IMR-90 (cell line): ENCODE results near the gene ISG20L2. TPM values are rescaled to one million over a fixed set of nuclear protein-coding genes. Genes with fewer than 3 reads are reported as not detected.

Experiments used
- ATAC-seq: fragments of 200-7000 bp; cut with Tn5 transposase; 2 replicates; pipeline ENCODE4 v1.9.1; 2020; ENCODE audit warnings: low read depth, mild to moderate bottlenecking, moderate library complexity
- BruUV-seq: library from RNA; stranded (reverse); fragments of 400-500 nt; replicated peaks from 2 replicates; lab custom pipeline; 2021; lab: Mats Ljungman, UMichigan
- CTCF ChIA-PET: fragments of 300-600 bp; formaldehyde crosslinking; extraction: SDS; loops from one replicate; lab custom pipeline; 2021; ENCODE audit warnings: antibody characterized with exemption; lab: Yijun Ruan, JAX
- POLR2A ChIA-PET: fragments of 300-600 bp; sonication (Branson Sonifier 250); formaldehyde crosslinking; loops from one replicate; lab custom pipeline; 2022; ENCODE audit warnings: antibody characterized with exemption; ENCODE audit not compliant: unreplicated experiment; lab: Charles Lee
- DNase-seq: peaks from one replicate; pipeline ENCODE4 v3.0.0; 2013
- H2AFZ ChIP-seq: replicated peaks from 2 replicates; pipeline ENCODE3; 2013; ENCODE audit warnings: low read length, mild to moderate bottlenecking; ENCODE audit not compliant: poor library complexity
- H2AK5ac ChIP-seq: 2 replicates; pipeline ENCODE4 v1.6.1; 2013; ENCODE audit warnings: low read depth, low read length, inconsistent platforms
- H2AK9ac ChIP-seq: replicated peaks from 2 replicates; pipeline ENCODE3; 2013; ENCODE audit warnings: mild to moderate bottlenecking, low read depth, low read length, moderate library complexity; ENCODE audit not compliant: poor library complexity
- H2BK120ac ChIP-seq: 2 replicates; pipeline ENCODE4 v1.6.1; 2013; ENCODE audit warnings: low read depth, low read length, inconsistent platforms
- H2BK15ac ChIP-seq: 3 replicates; pipeline ENCODE4 v1.6.1; 2013; ENCODE audit warnings: low read depth, low read length, inconsistent platforms
- H2BK20ac ChIP-seq: 2 replicates; pipeline ENCODE4 v1.6.1; 2013; ENCODE audit warnings: low read depth, mild to moderate bottlenecking, inconsistent platforms, low read length, moderate library complexity
- H2BK5ac ChIP-seq: 2 replicates; pipeline ENCODE4 v1.6.1; 2013; ENCODE audit warnings: mild to moderate bottlenecking, low read depth, low read length, inconsistent platforms; ENCODE audit not compliant: poor library complexity, severe bottlenecking
- H3K14ac ChIP-seq: replicated peaks from 2 replicates; pipeline ENCODE4 v1.6.1; 2013; ENCODE audit warnings: low read depth, low read length, inconsistent platforms
- H3K18ac ChIP-seq: 2 replicates; pipeline ENCODE4 v1.6.1; 2013; ENCODE audit warnings: low read depth, low read length, control low read depth
- H3K23ac ChIP-seq: 2 replicates; pipeline ENCODE4 v1.6.1; 2013; ENCODE audit warnings: low read depth, low read length, inconsistent platforms
- H3K27ac ChIP-seq: 2 replicates; pipeline ENCODE4 v1.5.1; 2013; ENCODE audit warnings: mild to moderate bottlenecking, control low read depth, low read length; ENCODE audit not compliant: insufficient read depth
- H3K27me3 ChIP-seq: 2 replicates; pipeline ENCODE4 v1.6.1; 2013; ENCODE audit warnings: low read length; ENCODE audit not compliant: control insufficient read depth, insufficient read depth
- H3K36me3 ChIP-seq: 2 replicates; pipeline ENCODE4 v1.6.1; 2013; ENCODE audit warnings: low read length, mixed read lengths; ENCODE audit not compliant: control insufficient read depth, insufficient read depth
- H3K4ac ChIP-seq: 2 replicates; pipeline ENCODE4 v1.6.1; 2013; ENCODE audit warnings: low read depth, low read length, inconsistent platforms
- H3K4me1 ChIP-seq: 2 replicates; pipeline ENCODE4 v1.6.1; 2013; ENCODE audit warnings: low read length, mixed read lengths; ENCODE audit not compliant: control insufficient read depth, insufficient read depth
- H3K4me2 ChIP-seq: 2 replicates; pipeline ENCODE4 v1.6.1; 2013; ENCODE audit warnings: low read depth, mild to moderate bottlenecking, control low read depth, low read length, moderate library complexity
- H3K4me3 ChIP-seq: 2 replicates; pipeline ENCODE4 v1.5.1; 2013; ENCODE audit warnings: low read depth, mild to moderate bottlenecking, control low read depth, low read length, moderate library complexity; ENCODE audit not compliant: insufficient read depth
- H3K56ac ChIP-seq: 2 replicates; pipeline ENCODE4 v1.6.1; 2013; ENCODE audit warnings: low read length, inconsistent platforms; ENCODE audit not compliant: insufficient read depth; ENCODE audit errors: extremely low read depth
- H3K79me1 ChIP-seq, 2 experiments: 2 replicates each; pipeline ENCODE4 v1.6.1; 2013; ENCODE audit warnings: low read length in 2 of 2, inconsistent platforms in 1 of 2, low read depth in 1 of 2
- H3K9ac ChIP-seq: 2 replicates; pipeline ENCODE4 v1.6.1; 2013; ENCODE audit warnings: low read depth, low read length, control low read depth
- H3K9me1 ChIP-seq: 2 replicates; pipeline ENCODE4 v1.6.1; 2013; ENCODE audit warnings: low read length, inconsistent platforms; ENCODE audit not compliant: insufficient read depth
- H3K9me3 ChIP-seq: 2 replicates; pipeline ENCODE4 v1.6.1; 2013; ENCODE audit warnings: low read length; ENCODE audit not compliant: control insufficient read depth, insufficient read depth
- H4K20me1 ChIP-seq: 2 replicates; pipeline ENCODE4 v1.6.1; 2013; ENCODE audit warnings: low read length, inconsistent platforms; ENCODE audit not compliant: insufficient read depth
- H4K5ac ChIP-seq: 2 replicates; pipeline ENCODE4 v1.6.1; 2013; ENCODE audit warnings: mild to moderate bottlenecking, low read depth, low read length, control low read depth
- H4K8ac ChIP-seq, 2 experiments: 2 replicates each; pipeline ENCODE4 v1.6.1; 2013; ENCODE audit warnings: low read depth in 2 of 2, low read length in 2 of 2, control low read depth in 1 of 2, inconsistent platforms in 1 of 2
- H4K91ac ChIP-seq: 2 replicates; pipeline ENCODE4 v1.6.1; 2013; ENCODE audit warnings: low read depth, low read length, inconsistent platforms; ENCODE audit not compliant: insufficient read depth
- BHLHE40 ChIP-seq: fragments of 150-350 bp; IDR thresholded peaks from 2 replicates; pipeline ENCODE4 v1.6.1; 2016; ENCODE audit warnings: mild to moderate bottlenecking, low read depth, low read length
- CEBPB ChIP-seq: IDR thresholded peaks from 2 replicates; pipeline ENCODE4 v1.6.1; 2012; ENCODE audit warnings: low read depth, low read length, improper control_type of control experiment
- CHD1 ChIP-seq: IDR thresholded peaks from 2 replicates; pipeline ENCODE4 v1.6.1; 2012; ENCODE audit warnings: low read depth, low read length, improper control_type of control experiment
- CTCF ChIP-seq: conservative IDR thresholded peaks from 2 replicates; pipeline ENCODE4 v1.5.1; 2012; ENCODE audit warnings: mild to moderate bottlenecking, low read depth, low read length, improper control_type of control experiment
- FOS ChIP-seq: fragments of 150-350 bp; IDR thresholded peaks from 2 replicates; pipeline ENCODE4 v1.6.1; 2016; ENCODE audit warnings: low read depth, low read length
- MAFK ChIP-seq: IDR thresholded peaks from 2 replicates; pipeline ENCODE4 v1.6.1; 2012; ENCODE audit warnings: low read depth, low read length, improper control_type of control experiment
- MAZ ChIP-seq: IDR thresholded peaks from 2 replicates; pipeline ENCODE4 v1.6.1; 2012; ENCODE audit warnings: low read depth, mild to moderate bottlenecking, low read length, improper control_type of control experiment, moderate library complexity, borderline replicate concordance
- MXI1 ChIP-seq: IDR thresholded peaks from 2 replicates; pipeline ENCODE4 v1.6.1; 2012; ENCODE audit warnings: low read depth, mild to moderate bottlenecking, low read length, moderate library complexity, borderline replicate concordance
- NFE2L2 ChIP-seq: fragments of 150-350 bp; IDR thresholded peaks from 2 replicates; pipeline ENCODE4 v1.6.1; 2016; ENCODE audit warnings: low read depth, mild to moderate bottlenecking, low read length
- POLR2A ChIP-seq: IDR thresholded peaks from 2 replicates; pipeline ENCODE4 v1.6.1; 2012; ENCODE audit warnings: mild to moderate bottlenecking, low read depth, low read length
- RAD21 ChIP-seq: IDR thresholded peaks from 2 replicates; pipeline ENCODE4 v1.6.1; 2012; ENCODE audit warnings: low read length, improper control_type of control experiment
- RCOR1 ChIP-seq: IDR thresholded peaks from 2 replicates; pipeline ENCODE4 v1.6.1; 2012; ENCODE audit warnings: mild to moderate bottlenecking, low read length, improper control_type of control experiment; ENCODE audit not compliant: insufficient replicate concordance
- RFX5 ChIP-seq: IDR thresholded peaks from 2 replicates; pipeline ENCODE4 v1.8.0; 2012; ENCODE audit warnings: low read depth, mild to moderate bottlenecking, low read length, moderate library complexity
- SMC3 ChIP-seq: fragments of 150-350 bp; IDR thresholded peaks from 2 replicates; pipeline ENCODE4 v1.6.1; 2016; ENCODE audit warnings: low read depth, mild to moderate bottlenecking, antibody characterized with exemption, low read length, moderate library complexity
- WGBS, 2 experiments: methylation state at CpG; one replicate each; pipeline versions ENCODE4 v1.1.5 to v1.1.7; 2013; ENCODE audit warnings: missing lambda C conversion rate in 2 of 2; ENCODE audit not compliant: insufficient read length in 1 of 2; ENCODE audit errors: extremely low coverage in 2 of 2; 5-methylcytosine and 5-hydroxymethylcytosine counted together
- dilution Hi-C: fragments of 300-500 bp; cut with HindIII; formaldehyde crosslinking; loops from one replicate; pipeline ENCODE4 v1.14.3; 2018; ENCODE audit warnings: low sequenced_read_pairs; ENCODE audit not compliant: unreplicated experiment
- in situ Hi-C: fragments of 300-500 bp; cut with MboI; formaldehyde crosslinking; loops from 3 replicates; pipeline ENCODE4 v1.14.3; 2019; ENCODE audit warnings: low sequenced_read_pairs, inconsistent platforms, mixed read lengths
- intact Hi-C: fragments of 100-400 bp; cut with micrococcal nuclease; formaldehyde crosslinking; loops from 2 replicates; pipeline ENCODE4 v1.10.0; 2022
- polyA plus RNA-seq, 3 experiments: library from polyadenylated mRNA; depleted of rRNA; stranded (reverse); fragments of >200 nt; gene quantifications; 2 replicates each; pipeline ENCODE4 v1.2.3, GENCODE V29; 2012; ENCODE audit warnings: low replicate concordance in 1 of 3
- total RNA-seq: library from RNA; depleted of rRNA; stranded (reverse); fragments of >200 nt; gene quantifications from 2 replicates; pipeline ENCODE4 v1.2.3, GENCODE V29; 2012
- TF ChIP-seq, protein P1 (sequence below): fragments of 150-350 bp; IDR thresholded peaks from 2 replicates; pipeline ENCODE4 v1.6.1; 2016; ENCODE audit warnings: low read depth, mild to moderate bottlenecking, low read length, moderate library complexity, borderline replicate concordance

Gene ISG20L2
- total and polyA plus RNA-seq, 2 of the 4 experiments (the other 2 are of a cell fraction), result 17.0 to 27.3 TPM

GRCh38 chr1:156676114-156676819 lies 52.3 kb downstream of the ISG20L2 start:
- Histone ChIP-seq H4K91ac (peak overlapping the region; percentile 78), H3K36me3 (peaks cover 12% of the 10 kb centered on the region), H3K18ac (peak overlapping the region; percentile 8; the same call in 1 of the 2 replicates), H2AK5ac (peak overlapping the region; percentile 96), H4K8ac (peak overlapping the region; percentile 65 to 66; a peak in 3 of 4 replicates), H3K4me3 (peak overlapping the region; percentile 48), H3K23ac (peak overlapping the region; percentile 61), H3K79me1 (peaks cover 15 to 49% of the 10 kb centered on the region in 2 experiments; a peak in 3 of 4 replicates), H2BK120ac (peak overlapping the region; percentile 66), H2BK15ac (peak overlapping the region; percentile 38; the same call in 2 of the 3 replicates), H2AK9ac (peak overlapping the region; percentile 95), H3K14ac (peak overlapping the region; percentile 75), H3K4me1 (peaks cover 31% of the 10 kb centered on the region), H2AFZ (peak overlapping the region; percentile 86), H3K9ac (peak overlapping the region; percentile 65), H3K56ac (peak overlapping the region; percentile 35; the same call in 1 of the 2 replicates), H4K20me1 (peaks cover 28% of the 10 kb centered on the region), H3K9me3 (no peaks in the 10 kb centered on the region), H3K4me2 (peak overlapping the region; percentile 77), H3K9me1 (peaks cover 15% of the 10 kb centered on the region), H3K27me3 (peaks cover 11% of the 10 kb centered on the region), H4K5ac (peak overlapping the region; percentile 31; the same call in 1 of the 2 replicates), H2BK20ac (peak overlapping the region; percentile 17; the same call in 1 of the 2 replicates), H2BK5ac (peak overlapping the region; percentile 27), H3K4ac (peak overlapping the region; percentile 93), H3K27ac (peak overlapping the region; percentile 77)
- DNase-seq, result no peak
- BruUV-seq, result no TSS peak
- dilution Hi-C loops, result no loop called here
- peak; percentile 22 for ATAC-seq
- in situ Hi-C loops, result no loop called here
- CTCF ChIA-PET, result interaction anchor here (0.9 to 3.8 kb wide), 8 partner anchors 11 to 252 kb away, joined by 3 to 25 read pairs (median 4); no protein-coding TSS in a partner anchor
- POLR2A ChIA-PET, result interaction anchor here (0.5 to 3.3 kb wide), 5 partner anchors 11 to 49 kb away, joined by 3 to 29 read pairs (median 13); no protein-coding TSS in a partner anchor
- intact Hi-C loops, result no loop called here
- 12% methylated on average over 22 of the region's 49 CpGs; no CpG with 5 or more reads in 1 of the 2 experiments for WGBS, 2 experiments
- TF ChIP-seq RAD21, result no peak
- TF ChIP-seq MAFK, result no peak
- TF ChIP-seq CTCF, result no peak
- no peak for TF ChIP-seq RFX5
- no peak for TF ChIP-seq SMC3
- no peak for TF ChIP-seq BHLHE40
- no peak for TF ChIP-seq CHD1
- TF ChIP-seq, protein P1, sequence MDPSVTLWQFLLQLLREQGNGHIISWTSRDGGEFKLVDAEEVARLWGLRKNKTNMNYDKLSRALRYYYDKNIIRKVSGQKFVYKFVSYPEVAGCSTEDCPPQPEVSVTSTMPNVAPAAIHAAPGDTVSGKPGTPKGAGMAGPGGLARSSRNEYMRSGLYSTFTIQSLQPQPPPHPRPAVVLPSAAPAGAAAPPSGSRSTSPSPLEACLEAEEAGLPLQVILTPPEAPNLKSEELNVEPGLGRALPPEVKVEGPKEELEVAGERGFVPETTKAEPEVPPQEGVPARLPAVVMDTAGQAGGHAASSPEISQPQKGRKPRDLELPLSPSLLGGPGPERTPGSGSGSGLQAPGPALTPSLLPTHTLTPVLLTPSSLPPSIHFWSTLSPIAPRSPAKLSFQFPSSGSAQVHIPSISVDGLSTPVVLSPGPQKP, result no peak
- no peak for TF ChIP-seq CEBPB
- TF ChIP-seq RCOR1, result no peak
- TF ChIP-seq MAZ, result no peak
- no peak for TF ChIP-seq MXI1
- no peak for TF ChIP-seq FOS
- no peak for TF ChIP-seq POLR2A
- TF ChIP-seq NFE2L2, result no peak
